PFSK-1 (cell line): Measurements from ENCODE around the gene KRTAP9-1.

Source experiments
- POLR2AphosphoS5 ChIP-seq: IDR thresholded peaks from 2 replicates; pipeline ENCODE4 v1.6.1; 2012; ENCODE audit warnings: low read depth, mild to moderate bottlenecking, control low read depth, low read length, moderate library complexity
- TAF1 ChIP-seq: IDR thresholded peaks from 2 replicates; pipeline ENCODE4 v1.6.1; 2012; ENCODE audit warnings: low read length, control low read depth, borderline replicate concordance; ENCODE audit not compliant: insufficient read depth
- TF ChIP-seq, protein P1 (sequence below), 2 experiments: IDR thresholded peaks; 2 replicates each; pipeline versions ENCODE4 v1.6.1 to v1.8.0; 2011 to 2012; ENCODE audit warnings: low read depth in 2 of 2, low read length in 2 of 2, control low read depth in 1 of 2, inconsistent platforms in 1 of 2, mild to moderate bottlenecking in 1 of 2, moderate library complexity in 1 of 2; ENCODE audit not compliant: insufficient read depth in 1 of 2

DNA sequence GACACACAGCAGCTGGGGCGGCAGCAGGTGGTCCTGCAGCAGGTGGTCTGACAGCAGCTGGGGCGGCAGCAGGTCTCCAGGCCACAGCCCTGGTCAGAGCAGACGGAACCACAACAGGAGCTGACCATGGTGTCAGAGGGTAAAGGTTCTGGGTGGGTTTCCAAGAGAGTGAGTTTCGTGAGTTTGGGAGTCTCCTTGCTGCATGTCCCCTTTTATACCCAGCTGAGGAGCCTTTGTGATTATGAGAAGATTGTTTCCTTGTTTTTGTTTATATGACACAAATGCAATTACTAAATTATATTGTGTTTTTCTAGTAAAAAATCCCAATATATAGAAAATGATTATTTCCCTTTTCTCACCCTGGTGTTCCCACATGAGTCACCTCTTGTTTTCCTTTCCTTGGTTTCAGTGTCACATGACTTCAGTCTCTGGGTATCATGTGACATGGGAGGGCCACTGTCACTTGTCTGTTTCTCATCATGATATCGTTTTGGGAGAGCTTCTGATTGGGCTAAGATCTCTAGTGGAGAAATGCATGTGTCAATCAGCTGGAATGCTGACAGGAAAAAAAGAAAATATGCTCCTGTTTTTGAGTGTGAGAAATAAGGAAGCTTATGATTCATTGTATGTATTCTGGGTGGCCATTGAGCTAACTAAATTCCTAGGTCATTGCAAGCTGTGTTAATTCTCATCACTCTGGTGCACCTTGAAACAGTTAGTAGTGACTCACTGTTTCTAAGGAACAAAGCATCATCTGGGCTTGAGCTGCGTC is 49.1 kb upstream of the KRTAP9-1 start, which contains the start of gene KRTAP4-6:
- TF ChIP-seq POLR2AphosphoS5 = no peak
- TF ChIP-seq TAF1 = no peak
- TF ChIP-seq, protein P1, sequence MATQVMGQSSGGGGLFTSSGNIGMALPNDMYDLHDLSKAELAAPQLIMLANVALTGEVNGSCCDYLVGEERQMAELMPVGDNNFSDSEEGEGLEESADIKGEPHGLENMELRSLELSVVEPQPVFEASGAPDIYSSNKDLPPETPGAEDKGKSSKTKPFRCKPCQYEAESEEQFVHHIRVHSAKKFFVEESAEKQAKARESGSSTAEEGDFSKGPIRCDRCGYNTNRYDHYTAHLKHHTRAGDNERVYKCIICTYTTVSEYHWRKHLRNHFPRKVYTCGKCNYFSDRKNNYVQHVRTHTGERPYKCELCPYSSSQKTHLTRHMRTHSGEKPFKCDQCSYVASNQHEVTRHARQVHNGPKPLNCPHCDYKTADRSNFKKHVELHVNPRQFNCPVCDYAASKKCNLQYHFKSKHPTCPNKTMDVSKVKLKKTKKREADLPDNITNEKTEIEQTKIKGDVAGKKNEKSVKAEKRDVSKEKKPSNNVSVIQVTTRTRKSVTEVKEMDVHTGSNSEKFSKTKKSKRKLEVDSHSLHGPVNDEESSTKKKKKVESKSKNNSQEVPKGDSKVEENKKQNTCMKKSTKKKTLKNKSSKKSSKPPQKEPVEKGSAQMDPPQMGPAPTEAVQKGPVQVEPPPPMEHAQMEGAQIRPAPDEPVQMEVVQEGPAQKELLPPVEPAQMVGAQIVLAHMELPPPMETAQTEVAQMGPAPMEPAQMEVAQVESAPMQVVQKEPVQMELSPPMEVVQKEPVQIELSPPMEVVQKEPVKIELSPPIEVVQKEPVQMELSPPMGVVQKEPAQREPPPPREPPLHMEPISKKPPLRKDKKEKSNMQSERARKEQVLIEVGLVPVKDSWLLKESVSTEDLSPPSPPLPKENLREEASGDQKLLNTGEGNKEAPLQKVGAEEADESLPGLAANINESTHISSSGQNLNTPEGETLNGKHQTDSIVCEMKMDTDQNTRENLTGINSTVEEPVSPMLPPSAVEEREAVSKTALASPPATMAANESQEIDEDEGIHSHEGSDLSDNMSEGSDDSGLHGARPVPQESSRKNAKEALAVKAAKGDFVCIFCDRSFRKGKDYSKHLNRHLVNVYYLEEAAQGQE (IDR thresholded peaks at IDR 0.05; ENCODE audit: insufficient read depth in 1 of 2, low read depth in 2 of 2, low read length in 2 of 2) = no peak
